ENCODE data around the gene RDH11.
"Not testable (repeated sequence)": the region's sequence is repeated elsewhere in the genome, so short reads cannot be mapped to it uniquely, and the experiment has no call there.

DNA sequence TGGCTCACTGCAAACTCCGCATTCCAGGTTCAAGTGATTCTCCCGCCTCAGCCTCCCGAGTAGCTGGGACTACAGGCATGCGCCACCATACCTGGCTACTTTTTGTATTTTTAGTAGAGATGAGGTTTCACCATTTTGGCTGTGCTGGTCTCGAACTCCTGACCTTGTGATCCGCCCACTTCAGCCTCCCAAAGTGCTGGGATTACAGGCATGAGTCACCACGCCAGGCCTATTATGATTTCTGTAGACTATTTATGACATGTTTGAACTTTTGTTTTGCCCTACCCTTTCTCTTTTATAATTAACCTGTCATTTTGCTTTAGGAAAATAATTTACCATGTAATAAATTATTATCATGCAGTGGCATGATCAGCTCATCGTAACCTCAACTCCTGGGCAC, 5.9 kb upstream of the RDH11 start, which contains the start of gene RDH12:
- TF ChIP-seq, protein P1, sequence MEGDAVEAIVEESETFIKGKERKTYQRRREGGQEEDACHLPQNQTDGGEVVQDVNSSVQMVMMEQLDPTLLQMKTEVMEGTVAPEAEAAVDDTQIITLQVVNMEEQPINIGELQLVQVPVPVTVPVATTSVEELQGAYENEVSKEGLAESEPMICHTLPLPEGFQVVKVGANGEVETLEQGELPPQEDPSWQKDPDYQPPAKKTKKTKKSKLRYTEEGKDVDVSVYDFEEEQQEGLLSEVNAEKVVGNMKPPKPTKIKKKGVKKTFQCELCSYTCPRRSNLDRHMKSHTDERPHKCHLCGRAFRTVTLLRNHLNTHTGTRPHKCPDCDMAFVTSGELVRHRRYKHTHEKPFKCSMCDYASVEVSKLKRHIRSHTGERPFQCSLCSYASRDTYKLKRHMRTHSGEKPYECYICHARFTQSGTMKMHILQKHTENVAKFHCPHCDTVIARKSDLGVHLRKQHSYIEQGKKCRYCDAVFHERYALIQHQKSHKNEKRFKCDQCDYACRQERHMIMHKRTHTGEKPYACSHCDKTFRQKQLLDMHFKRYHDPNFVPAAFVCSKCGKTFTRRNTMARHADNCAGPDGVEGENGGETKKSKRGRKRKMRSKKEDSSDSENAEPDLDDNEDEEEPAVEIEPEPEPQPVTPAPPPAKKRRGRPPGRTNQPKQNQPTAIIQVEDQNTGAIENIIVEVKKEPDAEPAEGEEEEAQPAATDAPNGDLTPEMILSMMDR (IDR thresholded peaks at IDR 0.05) = not testable (repeated sequence)
- not testable (repeated sequence) for TF ChIP-seq POLR2AphosphoS5, POLR2A (IDR thresholded peaks at IDR 0.05)

Data from suprapubic skin (tissue), 4 donors.